ENCODE results near the gene HDDC3. TPM values are rescaled to one million over a fixed set of nuclear protein-coding genes. Genes with fewer than 3 reads are reported as not detected.
"Not testable (repeated sequence)": the region's sequence is repeated elsewhere in the genome, so short reads cannot be mapped to it uniquely, and the experiment has no call there.

Gene HDDC3
- total RNA-seq, 1 donor: 26.9 TPM

GRCh38 chr15:90933301-90933700, 952 bp upstream of the HDDC3 start:
- no peak for DNase-seq (ENCODE audit: low read depth in 2 of 3, low spot score in 2 of 3)

GRCh38 chr15:90932660-90932991, 277 bp upstream of the HDDC3 start:
- no peak for DNase-seq (ENCODE audit: low read depth in 2 of 3, low spot score in 2 of 3)

GRCh38 chr15:90931575-90931827, 848 bp downstream of the HDDC3 start:
- DNase-seq (ENCODE audit: low read depth in 2 of 3, low spot score in 2 of 3): no peak

GRCh38 chr15:90930861-90931574, 1.3 kb downstream of the HDDC3 start:
- DNase-seq (ENCODE audit: low read depth in 2 of 3, low spot score in 2 of 3): no peak

GRCh38 chr15:90929246-90930019, 2.9 kb downstream of the HDDC3 start:
- DNase-seq (ENCODE audit: low read depth in 2 of 3, low spot score in 2 of 3): no peak

- not testable (repeated sequence) for DNase-seq (ENCODE audit: low read depth in 2 of 3, low spot score in 2 of 3)
Observed at GRCh38 chr15:90928106-90928505, 4.2 kb downstream of the HDDC3 start.

- not testable (repeated sequence) for DNase-seq (ENCODE audit: low read depth in 2 of 3, low spot score in 2 of 3)
Observed at GRCh38 chr15:90926766-90927165, 5.6 kb downstream of the HDDC3 start.

DNA sequence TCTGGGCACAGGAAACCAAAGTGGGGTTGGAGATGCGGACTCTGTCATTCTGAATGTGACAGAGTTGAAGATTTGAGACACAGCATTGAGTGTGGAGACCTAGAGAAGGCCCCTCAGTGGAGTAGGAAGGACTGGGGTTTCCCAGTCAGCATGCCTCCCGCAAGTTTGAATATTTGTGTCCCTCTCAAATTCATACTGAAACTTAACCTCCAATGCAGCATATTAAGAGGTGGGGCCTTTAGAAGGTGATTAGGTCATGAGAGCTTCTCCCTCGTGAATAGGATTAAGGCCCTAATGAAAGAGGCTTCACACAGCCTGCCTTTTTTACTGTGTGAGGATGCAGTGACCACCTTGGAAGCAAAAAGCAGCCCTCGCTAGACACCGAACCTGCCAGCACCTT, 8.0 kb downstream of the HDDC3 start:
- no peak for DNase-seq (ENCODE audit: low read depth in 2 of 3, low spot score in 2 of 3)

DNA sequence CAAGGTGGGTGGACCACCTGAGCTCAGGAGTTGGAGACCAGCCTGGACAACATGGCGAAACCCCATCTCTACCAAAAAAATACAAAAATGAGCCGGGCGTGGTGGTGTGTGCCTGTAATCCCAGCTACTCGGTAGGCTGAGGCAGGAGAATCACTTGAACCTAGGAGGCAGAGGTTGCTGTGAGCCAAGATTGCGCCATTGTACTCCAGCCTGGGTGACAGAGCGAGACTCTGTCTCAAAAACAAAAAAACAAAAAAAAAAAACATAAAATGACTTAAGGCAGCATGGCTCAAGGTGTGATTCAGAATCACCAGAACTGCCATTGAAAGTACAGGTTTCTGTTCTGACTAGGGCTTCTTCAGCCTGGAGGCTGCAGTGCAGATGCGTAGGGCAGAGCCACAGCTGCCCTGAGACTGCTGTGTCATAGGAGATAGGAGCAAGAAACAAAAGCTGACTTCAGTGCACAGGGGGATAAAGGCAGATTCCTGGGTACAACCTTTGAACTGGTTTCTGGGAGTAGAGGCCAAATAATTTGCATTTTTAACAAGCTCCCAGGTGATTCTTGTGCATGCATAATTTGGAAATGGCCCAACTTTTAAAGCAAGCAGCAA, 9.5 kb downstream of the HDDC3 start:
- DNase-seq (ENCODE audit: low read depth in 2 of 3, low spot score in 2 of 3): not testable (repeated sequence)

DNA sequence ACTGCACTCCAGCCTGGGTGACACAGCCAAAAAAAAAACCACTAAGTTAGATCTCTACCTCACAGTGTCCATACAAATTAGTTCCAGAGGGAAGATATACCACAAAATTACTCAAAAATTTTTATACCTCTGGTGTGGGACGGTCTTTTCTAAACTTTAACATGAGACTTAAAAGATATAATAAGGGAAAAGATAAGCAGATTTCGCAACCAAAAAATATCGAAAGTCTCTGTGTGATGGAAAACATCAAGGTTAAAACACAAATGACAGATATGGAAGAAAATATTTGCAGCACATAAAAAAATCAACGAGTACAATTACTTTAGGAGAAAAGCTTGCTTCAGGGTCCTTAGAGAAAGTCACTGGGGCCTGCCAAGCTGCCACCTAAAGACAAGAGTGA, 10.5 kb downstream of the HDDC3 start:
- DNase-seq (ENCODE audit: low read depth in 2 of 3, low spot score in 2 of 3): no peak

GRCh38 chr15:90918835-90919234, 13.5 kb downstream of the HDDC3 start:
- no peak for DNase-seq (ENCODE audit: low read depth in 2 of 3, low spot score in 2 of 3)

GRCh38 chr15:90918034-90918788, 14.1 kb downstream of the HDDC3 start:
- no peak for DNase-seq (ENCODE audit: low read depth in 2 of 3, low spot score in 2 of 3)

DNA sequence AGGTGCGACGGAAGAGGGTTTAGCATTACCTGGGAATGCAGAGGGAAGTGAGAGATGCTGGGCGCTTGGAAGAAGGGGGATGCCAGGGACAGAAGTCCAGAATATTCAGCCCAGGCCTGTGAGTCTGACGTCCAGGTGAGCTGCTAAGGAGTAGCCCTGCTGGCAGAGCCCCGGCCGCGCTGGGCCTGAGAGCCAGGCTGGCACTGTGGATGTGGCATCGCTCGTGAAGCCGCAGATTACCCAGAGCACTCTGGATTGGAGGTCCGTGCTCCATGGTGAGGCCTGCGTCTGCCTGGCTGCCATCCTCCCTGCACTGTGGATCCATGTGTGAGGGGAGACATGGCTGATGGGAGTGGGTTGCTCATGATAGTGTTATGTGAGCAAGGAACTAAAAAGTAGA, 14.8 kb downstream of the HDDC3 start:
- no peak for DNase-seq (ENCODE audit: low read depth in 2 of 3, low spot score in 2 of 3)

DNA sequence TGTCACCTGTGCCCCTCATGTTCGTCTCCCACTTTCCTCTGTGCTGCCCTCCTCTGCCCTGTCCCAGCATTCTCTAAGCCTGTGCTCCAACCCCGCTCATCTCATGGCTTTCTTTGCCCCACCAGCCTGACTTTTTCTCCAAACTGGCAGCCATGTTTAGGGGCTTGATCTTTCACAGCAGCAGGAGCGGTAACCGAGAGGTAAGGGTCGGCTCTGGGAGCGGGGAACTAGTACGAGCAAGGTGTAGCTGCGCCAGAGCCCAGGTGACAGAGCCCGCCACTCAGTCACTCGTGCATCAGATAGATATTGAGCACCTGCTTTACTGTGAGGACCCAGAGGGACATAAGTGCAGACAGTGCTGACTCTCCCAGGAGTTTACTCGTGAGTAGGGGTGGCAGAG, 15.9 kb downstream of the HDDC3 start:
- DNase-seq (ENCODE audit: low read depth in 2 of 3, low spot score in 2 of 3): no peak

DNA sequence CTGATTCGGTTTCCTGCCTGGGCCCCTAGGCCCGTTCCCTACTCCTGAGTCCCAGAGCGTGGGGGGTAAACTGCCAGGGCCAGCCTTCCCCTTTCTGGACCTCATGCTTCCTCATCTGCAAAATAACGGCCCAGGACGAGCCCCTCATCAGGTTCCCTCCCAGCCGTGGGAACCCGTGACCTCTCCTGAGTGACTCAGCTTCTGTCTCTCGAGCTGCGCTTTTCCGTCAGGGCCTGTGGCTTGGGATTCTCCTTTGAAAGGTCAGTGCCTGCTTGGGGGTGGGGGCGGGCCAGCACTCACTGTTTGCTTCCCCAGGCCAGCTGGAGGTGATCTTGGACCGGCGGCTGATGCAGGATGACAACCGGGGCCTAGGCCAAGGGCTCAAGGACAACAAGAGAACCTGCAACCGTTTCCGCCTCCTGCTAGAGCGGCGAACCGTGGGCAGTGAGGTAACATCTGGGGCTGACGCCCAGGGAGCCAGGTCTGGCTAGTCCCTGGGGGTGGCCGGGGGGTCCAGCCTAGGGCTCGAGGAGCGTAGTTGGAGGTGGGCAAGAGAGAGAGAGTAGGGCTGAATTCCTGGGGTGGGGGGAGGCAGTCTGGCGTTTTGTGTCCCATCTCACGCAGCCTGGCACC, 16.4 kb downstream of the HDDC3 start:
- peak in 2 of 3 donors; percentile 86 to 89 for DNase-seq (ENCODE audit: low read depth in 2 of 3, low spot score in 2 of 3)

DNA sequence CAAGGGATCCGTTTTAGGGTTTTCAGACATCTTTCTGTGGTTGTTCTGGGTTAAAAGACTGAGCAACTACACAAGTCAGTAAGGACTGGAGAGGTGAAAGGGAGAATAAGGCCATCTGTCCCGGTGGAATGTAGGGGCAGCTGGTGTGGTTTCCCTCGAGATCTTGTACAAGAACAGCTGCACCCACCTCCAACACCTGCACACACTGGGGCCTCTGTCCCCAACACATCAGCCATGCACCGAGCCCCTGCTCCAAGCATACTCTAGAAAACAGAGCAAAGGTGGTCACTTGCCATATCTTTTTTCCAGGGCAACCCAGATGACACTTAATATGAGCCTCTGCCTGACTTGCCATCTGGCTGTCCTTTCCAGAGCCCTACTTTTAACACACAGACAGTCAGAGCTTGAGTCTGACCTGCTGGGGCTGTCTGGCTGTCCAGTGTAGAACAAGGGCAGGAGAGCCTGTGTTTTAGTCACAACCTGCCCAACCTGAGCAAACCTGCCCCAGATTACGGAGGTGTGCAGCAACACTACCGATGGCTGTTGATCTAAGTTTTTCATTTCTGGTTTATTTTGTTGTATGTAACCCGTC, 17.0 kb downstream of the HDDC3 start:
- peak in 1 of 3 donors; percentile 36 for DNase-seq (ENCODE audit: low read depth in 2 of 3, low spot score in 2 of 3)

DNA sequence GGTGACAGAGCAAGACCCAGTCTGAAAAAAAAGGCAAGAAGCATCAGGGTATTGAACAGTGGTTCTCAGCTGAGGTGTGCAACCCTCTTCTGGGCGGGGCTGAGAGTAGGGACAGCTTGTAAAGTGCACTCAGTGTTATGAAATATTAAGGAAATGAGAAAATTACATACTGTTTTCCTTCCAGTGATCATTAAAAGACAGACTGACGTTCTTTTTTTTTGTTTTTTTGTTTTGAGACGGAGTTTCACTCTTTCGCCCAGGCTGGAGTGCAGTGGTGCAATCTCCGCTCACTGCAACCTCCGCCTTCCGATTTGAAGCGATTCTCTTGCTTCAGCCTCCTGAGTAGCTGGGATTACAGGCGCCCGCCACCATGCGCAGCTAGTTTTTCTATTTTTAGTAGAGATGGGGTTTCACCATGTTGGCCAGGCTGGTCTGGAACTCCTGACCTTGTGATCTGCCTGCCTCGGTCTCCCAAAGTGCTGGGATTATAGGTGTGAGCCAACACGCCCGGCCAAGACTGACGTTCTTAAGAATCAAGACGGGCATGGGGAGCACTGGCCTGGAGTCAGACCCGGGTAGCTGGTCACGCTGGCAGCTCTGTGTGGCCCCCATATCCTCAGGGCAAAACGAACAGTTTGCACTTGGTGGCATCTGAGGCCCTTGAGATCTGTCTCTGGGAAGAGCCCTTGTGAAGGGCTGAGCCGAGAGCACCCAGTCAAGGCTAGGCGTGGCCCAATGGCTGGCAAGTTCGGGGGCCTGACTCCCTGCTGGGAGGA, 17.9 kb downstream of the HDDC3 start:
- DNase-seq (ENCODE audit: low read depth in 2 of 3, low spot score in 2 of 3): no peak

DNA sequence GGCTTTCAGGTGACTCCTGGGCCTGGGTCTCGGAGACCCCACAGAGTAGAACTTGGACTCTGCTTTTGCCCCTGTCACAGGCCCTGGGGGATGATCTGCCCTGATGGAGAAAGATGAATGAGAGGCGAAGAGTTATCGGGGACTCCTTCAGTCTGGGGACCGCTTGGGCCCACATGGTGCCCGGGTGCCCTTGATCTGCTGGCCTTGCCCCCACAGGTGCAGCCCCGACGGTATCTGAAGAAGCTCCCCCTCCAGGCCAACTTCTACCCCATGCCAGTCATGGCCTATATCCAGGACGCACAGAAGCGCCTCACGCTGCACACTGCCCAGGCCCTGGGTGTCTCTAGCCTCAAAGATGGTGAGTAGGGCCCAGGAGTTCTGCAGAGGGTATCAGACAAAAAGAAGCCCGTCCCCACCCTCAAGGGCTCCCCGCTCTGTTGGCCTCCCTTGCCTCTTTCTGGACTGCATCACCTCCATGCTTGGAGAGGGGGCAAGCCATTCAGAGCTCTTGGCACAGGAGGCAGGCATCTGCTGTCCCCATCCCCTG, 18.9 kb downstream of the HDDC3 start:
- DNase-seq (ENCODE audit: low read depth in 2 of 3, low spot score in 2 of 3): no peak

DNA sequence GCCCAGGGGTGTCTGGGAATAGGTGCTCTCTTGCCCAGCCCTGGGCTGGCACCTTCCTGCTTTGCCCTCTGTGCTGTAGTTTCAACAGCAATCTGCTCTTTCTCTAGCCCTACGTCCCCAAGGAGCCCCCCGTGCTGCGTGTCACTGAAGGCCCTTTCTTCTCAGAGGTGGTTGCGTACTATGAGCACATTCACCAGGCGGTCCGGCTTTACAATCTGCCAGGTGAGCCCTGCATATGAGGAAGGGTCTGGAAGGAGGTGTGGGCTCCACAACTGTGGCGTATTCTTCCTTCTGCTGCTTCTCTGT, 19.6 kb downstream of the HDDC3 start:
- DNase-seq (ENCODE audit: low read depth in 2 of 3, low spot score in 2 of 3): no peak
